ENCODE measurements around the gene SHISA2. TPM values are rescaled to one million over a fixed set of nuclear protein-coding genes. Genes with fewer than 3 reads are reported as not detected.

SHISA2 gene
- total RNA-seq, 2 experiments from 2014 or later: 0.94 to 1.1 TPM

DNA sequence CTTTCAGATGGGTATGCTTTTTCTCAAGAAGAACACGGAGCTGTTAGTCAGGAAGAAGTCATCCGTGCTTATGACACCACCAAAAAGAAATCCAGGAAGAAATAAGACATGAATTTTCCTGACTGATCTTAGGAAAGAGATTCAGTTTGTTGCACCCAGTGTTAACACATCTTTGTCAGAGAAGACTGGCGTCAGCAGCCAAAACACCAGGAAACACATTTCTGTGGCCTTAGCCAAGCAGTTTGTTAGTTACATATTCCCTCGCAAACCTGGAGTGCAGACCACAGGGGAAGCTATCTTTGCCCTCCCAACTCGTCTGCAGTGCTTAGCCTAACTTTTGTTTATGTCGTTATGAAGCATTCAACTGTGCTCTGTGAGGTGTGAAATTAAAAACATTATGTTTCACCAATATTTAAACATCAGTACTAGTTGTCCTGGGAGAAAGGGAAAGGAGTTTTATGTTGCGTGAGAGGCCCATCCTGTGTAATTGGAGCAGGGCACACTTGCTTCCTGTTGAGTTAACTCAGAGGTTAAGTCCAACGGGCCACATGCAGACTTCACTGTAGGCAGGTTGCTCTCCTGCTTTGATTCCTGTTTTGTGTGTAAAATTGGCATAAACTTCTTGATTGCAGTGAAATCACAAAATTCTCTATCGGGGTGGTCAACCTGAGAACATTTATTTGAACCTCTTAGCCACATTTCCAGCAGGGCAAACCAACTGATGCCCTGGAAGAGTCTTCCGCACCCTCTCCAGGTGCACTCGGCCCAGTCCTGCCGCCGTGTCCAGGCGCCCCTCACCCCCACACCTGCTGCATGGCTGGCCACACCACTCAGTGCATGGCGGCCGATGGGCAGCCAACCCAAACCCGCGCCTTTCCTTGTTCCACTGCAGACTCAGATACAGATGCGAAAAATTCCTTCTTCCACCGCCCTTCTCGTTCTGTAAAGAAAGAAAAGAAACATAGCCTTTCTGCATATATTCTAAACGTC lies 31.6 kb downstream of the SHISA2 start:
- POLR2A ChIA-PET: no interaction called here
- Mint-ChIP-seq H3K4me3 (no peak overlapping the region), H3K4me1 (peaks cover 17% of the 10 kb centered on the region), H3K27me3 (peaks cover 5% of the 10 kb centered on the region), H3K36me3 (peaks cover 14% of the 10 kb centered on the region), H3K27ac (peak overlapping the region; percentile 11), H3K9me3 (no peaks in the 10 kb centered on the region)
- no peak for DNase-seq
- no peak for ATAC-seq (ENCODE audit: low read depth)

DNA sequence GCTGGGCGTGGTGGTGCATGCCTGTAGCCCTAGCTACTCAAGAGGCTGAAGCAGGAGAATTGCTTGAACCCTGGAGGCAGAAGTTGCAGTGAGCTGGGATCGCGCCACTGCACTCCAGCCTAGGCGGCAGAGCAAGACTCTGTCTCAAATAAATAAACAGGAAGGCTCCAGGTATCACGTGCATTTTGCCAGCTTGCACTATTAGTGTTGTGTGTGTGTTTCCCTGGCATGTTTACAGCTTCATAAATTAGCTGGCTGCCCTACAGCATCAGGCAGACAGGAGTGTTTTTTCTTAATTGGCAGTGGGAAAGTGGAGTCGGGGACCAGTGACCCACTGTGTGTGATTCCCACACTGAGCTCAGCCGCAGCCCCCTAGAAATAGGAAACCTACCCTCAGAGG lies 32.6 kb downstream of the SHISA2 start:
- H3K9me3 Mint-ChIP-seq: peaks cover 1% of the 10 kb centered on the region
- POLR2A ChIA-PET: no interaction called here
- no peak overlapping the region for H3K27ac Mint-ChIP-seq
- no peak for ATAC-seq (ENCODE audit: low read depth)
- DNase-seq: no peak
- H3K27me3 Mint-ChIP-seq: peaks cover 2% of the 10 kb centered on the region
- H3K4me3 Mint-ChIP-seq: no peak overlapping the region
- peaks cover 17% of the 10 kb centered on the region for H3K36me3 Mint-ChIP-seq
- peaks cover 20% of the 10 kb centered on the region for H3K4me1 Mint-ChIP-seq

- peak overlapping the region; percentile 2 for H3K4me3 Mint-ChIP-seq
- ATAC-seq (ENCODE audit: low read depth) (no peak), DNase-seq (no peak)
- POLR2A ChIA-PET: no interaction called here
- peak overlapping the region; percentile 39 for H3K27ac Mint-ChIP-seq
- H3K9me3 Mint-ChIP-seq: peaks cover 3% of the 10 kb centered on the region
- H3K36me3 Mint-ChIP-seq: peaks cover 26% of the 10 kb centered on the region
- H3K27me3 Mint-ChIP-seq: no peaks in the 10 kb centered on the region
- peaks cover 26% of the 10 kb centered on the region for H3K4me1 Mint-ChIP-seq
These were observed 33.7 kb downstream of the SHISA2 start for GRCh38 chr13:26017932-26018665.

- Mint-ChIP-seq H3K4me3 (no peak overlapping the region), H3K36me3 (peaks cover 26% of the 10 kb centered on the region), H3K27me3 (no peaks in the 10 kb centered on the region), H3K4me1 (peaks cover 26% of the 10 kb centered on the region), H3K9me3 (peaks cover 3% of the 10 kb centered on the region), H3K27ac (peak overlapping the region; percentile 39)
- ATAC-seq (ENCODE audit: low read depth) (peak; percentile 86), DNase-seq (no peak)
- POLR2A ChIA-PET: no interaction called here
These were observed 34.5 kb downstream of the SHISA2 start for GRCh38 chr13:26017196-26017921.

GRCh38 chr13:26016189-26016588 lies 35.6 kb downstream of the SHISA2 start:
- POLR2A ChIA-PET: no interaction called here
- no peak for ATAC-seq (ENCODE audit: low read depth)
- Mint-ChIP-seq H3K27ac (no peak overlapping the region), H3K9me3 (peaks cover 3% of the 10 kb centered on the region), H3K4me1 (peaks cover 29% of the 10 kb centered on the region), H3K36me3 (peaks cover 25% of the 10 kb centered on the region), H3K4me3 (no peak overlapping the region), H3K27me3 (no peaks in the 10 kb centered on the region)
- no peak for DNase-seq

- Mint-ChIP-seq H3K27me3 (no peaks in the 10 kb centered on the region), H3K4me3 (no peak overlapping the region), H3K36me3 (peaks cover 18% of the 10 kb centered on the region), H3K4me1 (peaks cover 29% of the 10 kb centered on the region), H3K27ac (no peak overlapping the region), H3K9me3 (peaks cover 3% of the 10 kb centered on the region)
- POLR2A ChIA-PET: no interaction called here
- ATAC-seq (ENCODE audit: low read depth) (no peak), DNase-seq (no peak)
These were observed 36.3 kb downstream of the SHISA2 start for GRCh38 chr13:26015271-26016125.

DNA sequence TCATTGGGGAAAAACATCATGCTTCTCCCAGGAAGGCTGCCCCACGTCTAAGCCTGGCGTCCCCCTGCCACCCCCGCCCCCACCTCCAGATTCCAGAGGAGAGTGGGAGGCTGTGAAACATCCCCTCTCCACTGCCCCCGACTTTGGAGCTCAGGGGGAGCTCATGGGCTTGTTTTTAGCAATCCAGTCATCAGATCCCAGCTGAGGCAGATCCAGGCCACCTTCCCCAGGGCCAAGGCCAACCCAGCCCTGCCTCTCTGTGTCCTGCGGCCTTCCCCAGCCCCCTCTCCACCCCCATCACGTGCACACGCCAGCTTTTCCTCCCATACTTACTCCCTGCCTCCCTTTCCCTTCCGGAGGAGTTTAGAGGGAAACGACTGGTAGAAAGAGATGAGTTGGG lies 38.8 kb downstream of the SHISA2 start:
- Mint-ChIP-seq H3K27ac (peak overlapping the region; percentile 86), H3K9me3 (peaks cover 3% of the 10 kb centered on the region), H3K4me1 (peaks cover 26% of the 10 kb centered on the region), H3K36me3 (peaks cover 14% of the 10 kb centered on the region), H3K27me3 (no peaks in the 10 kb centered on the region), H3K4me3 (peak overlapping the region; percentile 88)
- POLR2A ChIA-PET: interaction anchor here (1.0 to 1.5 kb wide), 3 partner anchors 10 to 40 kb away, joined by 4 to 6 read pairs (median 4); no protein-coding TSS in a partner anchor
- ATAC-seq (ENCODE audit: low read depth): no peak
- no peak for DNase-seq

DNA sequence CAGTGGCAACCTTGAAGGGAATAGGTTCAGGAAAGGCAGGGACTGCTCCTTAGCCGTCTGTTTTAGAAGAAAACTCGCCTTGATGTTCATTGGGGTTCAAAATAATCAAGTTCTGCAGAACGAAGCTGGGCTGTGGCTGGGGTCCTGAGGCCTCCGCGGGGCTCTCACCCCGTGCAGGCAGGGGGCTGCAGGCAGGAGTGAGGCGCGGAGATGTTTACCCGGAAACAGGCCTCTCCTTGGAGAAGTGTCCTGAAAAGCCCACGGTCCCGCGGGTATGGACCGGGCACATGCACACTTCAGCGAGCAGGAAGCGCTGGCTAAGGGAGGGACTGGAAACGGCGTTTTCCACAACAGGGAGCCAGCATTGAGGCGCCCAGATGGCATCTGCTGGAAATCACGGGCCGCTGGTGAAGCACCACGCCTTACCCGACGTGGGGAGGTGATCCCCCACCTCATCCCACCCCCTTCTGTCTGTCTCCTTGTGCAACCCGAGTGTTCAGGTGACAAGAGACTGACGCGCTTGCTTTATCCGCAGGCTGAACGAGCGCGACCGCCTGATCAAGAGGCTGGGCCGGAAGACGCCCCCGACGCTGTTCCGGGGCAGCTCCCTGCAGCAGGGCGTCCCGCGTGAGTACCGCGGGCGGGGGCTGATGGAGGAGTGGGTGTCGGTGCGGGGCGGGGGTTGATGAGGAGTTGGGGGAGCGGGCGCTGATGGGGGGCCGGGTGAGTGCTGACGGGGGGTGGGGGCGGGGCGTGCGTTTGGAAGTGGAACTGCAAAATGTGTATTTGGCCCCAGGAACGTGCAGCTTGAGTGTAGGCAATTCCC lies 39.6 kb downstream of the SHISA2 start:
- peaks cover 3% of the 10 kb centered on the region for H3K9me3 Mint-ChIP-seq
- peak overlapping the region; percentile 88 for H3K4me3 Mint-ChIP-seq
- peaks cover 24% of the 10 kb centered on the region for H3K4me1 Mint-ChIP-seq
- peak overlapping the region; percentile 86 for H3K27ac Mint-ChIP-seq
- H3K27me3 Mint-ChIP-seq: no peaks in the 10 kb centered on the region
- POLR2A ChIA-PET: interaction anchor here (1.0 to 1.5 kb wide), 3 partner anchors 10 to 41 kb away, joined by 4 to 6 read pairs (median 4); no protein-coding TSS in a partner anchor
- peak; percentile 97 for ATAC-seq (ENCODE audit: low read depth)
- DNase-seq: peak; percentile 73
- peaks cover 14% of the 10 kb centered on the region for H3K36me3 Mint-ChIP-seq

GRCh38 chr13:26011208-26011573 lies 40.6 kb downstream of the SHISA2 start:
- Mint-ChIP-seq H3K4me1 (peaks cover 18% of the 10 kb centered on the region), H3K9me3 (peaks cover 3% of the 10 kb centered on the region), H3K27me3 (no peaks in the 10 kb centered on the region), H3K36me3 (peaks cover 15% of the 10 kb centered on the region), H3K4me3 (no peak overlapping the region), H3K27ac (peak overlapping the region; percentile 86)
- no peak for DNase-seq
- POLR2A ChIA-PET: no interaction called here
- no peak for ATAC-seq (ENCODE audit: low read depth)

- no peak for ATAC-seq (ENCODE audit: low read depth)
- POLR2A ChIA-PET: no interaction called here
- no peaks in the 10 kb centered on the region for H3K27me3 Mint-ChIP-seq
- DNase-seq: no peak
- peaks cover 14% of the 10 kb centered on the region for H3K36me3 Mint-ChIP-seq
- peaks cover 18% of the 10 kb centered on the region for H3K4me1 Mint-ChIP-seq
- peaks cover 3% of the 10 kb centered on the region for H3K9me3 Mint-ChIP-seq
- H3K27ac Mint-ChIP-seq: no peak overlapping the region
- H3K4me3 Mint-ChIP-seq: no peak overlapping the region
These were observed 41.2 kb downstream of the SHISA2 start for GRCh38 chr13:26010487-26011207.

GRCh38 chr13:26007261-26008125 lies 44.3 kb downstream of the SHISA2 start:
- Mint-ChIP-seq H3K9me3 (peaks cover 9% of the 10 kb centered on the region), H3K36me3 (peaks cover 8% of the 10 kb centered on the region), H3K27ac (no peak overlapping the region), H3K4me1 (peaks cover 10% of the 10 kb centered on the region), H3K27me3 (no peaks in the 10 kb centered on the region), H3K4me3 (no peak overlapping the region)
- POLR2A ChIA-PET: no interaction called here
- DNase-seq (no peak), ATAC-seq (ENCODE audit: low read depth) (no peak)

Measured in activated naive CD8-positive, alpha-beta T cell treated with anti-CD3 and anti-CD28 coated beads, Interleukin-2, amount 10 ng/mL, durations not matched to agents 7 days and 5 days (primary cell).